ENCODE results near the gene CDH15. TPM values are rescaled to one million over a fixed set of nuclear protein-coding genes. Genes with fewer than 3 reads are reported as not detected.

Gene CDH15
- total RNA-seq, 5 donors from 2014 or later (not counting 1 experiment from before 2014, with no cell fraction given) = 0.19 TPM; not detected in 4

DNA sequence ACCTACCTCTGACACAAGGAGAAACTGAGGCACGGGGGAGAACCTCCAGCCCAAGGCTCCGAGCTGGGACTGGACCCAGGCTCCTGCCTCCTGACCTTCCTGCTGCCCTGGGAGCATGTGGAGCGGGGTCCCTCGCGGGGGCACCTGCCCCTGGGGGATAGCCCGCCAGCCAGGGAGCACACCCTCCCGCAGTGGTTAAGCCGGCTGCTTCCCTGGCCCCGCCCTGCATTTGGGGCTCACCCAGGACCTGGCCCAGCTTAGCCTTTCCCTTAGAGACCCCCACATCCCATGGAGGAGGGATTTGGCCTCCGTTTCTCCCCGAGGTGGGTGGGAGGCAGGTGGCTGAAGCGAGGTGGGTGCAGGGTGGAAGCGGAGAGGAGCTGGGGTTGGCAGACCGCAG is 1.8 kb upstream of the CDH15 start:
- Mint-ChIP-seq H3K4me1 (peaks cover 7 to 12% (median 10%) of the 10 kb centered on the region in 3 donors), H3K27ac (no peak overlapping the region), H3K36me3 (no peaks in the 10 kb centered on the region), H3K27me3 (peaks cover 0 to 3% of the 10 kb centered on the region in 2 donors), H3K4me3 (no peak overlapping the region), H3K9me3 (no peaks in the 10 kb centered on the region)
- DNase-seq (no peak), ATAC-seq (replicated peaks in 1 of 4) (no peak)
- Histone ChIP-seq H3K27me3 (replicated peaks in 1 of 2; ENCODE audit: control insufficient read depth in 2 of 2, extremely low read depth in 1 of 2, insufficient read depth in 2 of 2, low read length in 1 of 2) (peaks cover 0 to 48% of the 10 kb centered on the region in 2 experiments), H3K36me3 (ENCODE audit: control insufficient read depth in 2 of 2, extremely low read depth in 1 of 2, insufficient read depth in 1 of 2, low read length in 1 of 2) (no peaks in the 10 kb centered on the region), H3K4me3 (ENCODE audit: control insufficient read depth in 1 of 2, extremely low read depth in 1 of 2, low read length in 1 of 2) (no peak overlapping the region), H3K4me1 (ENCODE audit: control insufficient read depth in 1 of 2, extremely low read depth in 1 of 2, insufficient read depth in 2 of 2, low read length in 2 of 2) (peaks cover 10 to 37% of the 10 kb centered on the region in 2 experiments), H3K9me3 (no peaks in the 10 kb centered on the region), H3K27ac (ENCODE audit: low read length) (no peak overlapping the region)
- 70% methylated on average over 6 of the region's 14 CpGs for WGBS (ENCODE audit: insufficient coverage)
- CTCF ChIA-PET = interaction anchor here in 1 of 2 donors (0.5 kb wide), 1 partner anchor 600 kb away, joined by 5 read pairs; no protein-coding TSS in a partner anchor
- POLR2A ChIA-PET = no interaction called here

GRCh38 chr16:89170346-89171215 is 967 bp upstream of the CDH15 start:
- ChIA-PET CTCF (interaction anchor here (0.5 to 0.9 kb wide), 2 partner anchors 22 to 336 kb away, joined by 3 to 7 read pairs; no protein-coding TSS in a partner anchor), POLR2A (no interaction called here)
- Histone ChIP-seq H3K36me3 (ENCODE audit: control insufficient read depth in 2 of 2, extremely low read depth in 1 of 2, insufficient read depth in 1 of 2, low read length in 1 of 2) (no peaks in the 10 kb centered on the region), H3K4me1 (ENCODE audit: control insufficient read depth in 1 of 2, extremely low read depth in 1 of 2, insufficient read depth in 2 of 2, low read length in 2 of 2) (peaks cover 10 to 37% of the 10 kb centered on the region in 2 experiments), H3K4me3 (ENCODE audit: control insufficient read depth in 1 of 2, extremely low read depth in 1 of 2, low read length in 1 of 2) (peak overlapping the region; percentile 48 to 58), H3K9me3 (no peaks in the 10 kb centered on the region), H3K27ac (ENCODE audit: low read length) (no peak overlapping the region), H3K27me3 (replicated peaks in 1 of 2; ENCODE audit: control insufficient read depth in 2 of 2, extremely low read depth in 1 of 2, insufficient read depth in 2 of 2, low read length in 1 of 2) (peaks cover 0 to 51% of the 10 kb centered on the region in 2 experiments)
- Mint-ChIP-seq H3K27ac (no peak overlapping the region), H3K9me3 (no peaks in the 10 kb centered on the region), H3K27me3 (peaks cover 0 to 3% of the 10 kb centered on the region in 2 donors), H3K36me3 (no peaks in the 10 kb centered on the region), H3K4me1 (peaks cover 7 to 12% (median 10%) of the 10 kb centered on the region in 3 donors), H3K4me3 (peak overlapping the region; percentile 61 to 74 (median 66))
- DNase-seq (peak in 5 of 35 experiments; percentile 17 to 41 (median 26)), ATAC-seq (replicated peaks in 1 of 4) (peak in 2 of 4 experiments; percentile 0 to 1)
- WGBS (ENCODE audit: insufficient coverage) = 31% methylated on average over 27 of the region's 34 CpGs

GRCh38 chr16:89172171-89172527 is 601 bp downstream of the CDH15 start:
- Histone ChIP-seq H3K9me3 (no peaks in the 10 kb centered on the region), H3K27me3 (replicated peaks in 1 of 2; ENCODE audit: control insufficient read depth in 2 of 2, extremely low read depth in 1 of 2, insufficient read depth in 2 of 2, low read length in 1 of 2) (peaks cover 0 to 43% of the 10 kb centered on the region in 2 experiments), H3K4me1 (ENCODE audit: control insufficient read depth in 1 of 2, extremely low read depth in 1 of 2, insufficient read depth in 2 of 2, low read length in 2 of 2) (peaks cover 9 to 34% of the 10 kb centered on the region in 2 experiments), H3K4me3 (ENCODE audit: control insufficient read depth in 1 of 2, extremely low read depth in 1 of 2, low read length in 1 of 2) (no peak overlapping the region), H3K36me3 (ENCODE audit: control insufficient read depth in 2 of 2, extremely low read depth in 1 of 2, insufficient read depth in 1 of 2, low read length in 1 of 2) (no peaks in the 10 kb centered on the region), H3K27ac (ENCODE audit: low read length) (no peak overlapping the region)
- H3K36me3 Mint-ChIP-seq = no peaks in the 10 kb centered on the region
- 91% methylated on average over 9 of the region's 11 CpGs for WGBS (ENCODE audit: insufficient coverage)
- ATAC-seq (replicated peaks in 1 of 4) (no peak), DNase-seq (no peak)
- peaks cover 0 to 3% of the 10 kb centered on the region in 2 donors for H3K27me3 Mint-ChIP-seq
- H3K4me3 Mint-ChIP-seq = no peak overlapping the region
- no peak overlapping the region for H3K27ac Mint-ChIP-seq
- H3K9me3 Mint-ChIP-seq = no peaks in the 10 kb centered on the region
- POLR2A ChIA-PET = no interaction called here
- CTCF ChIA-PET = no interaction called here
- H3K4me1 Mint-ChIP-seq = peaks cover 7 to 12% (median 10%) of the 10 kb centered on the region in 3 donors

GRCh38 chr16:89172528-89173173 is 1.1 kb downstream of the CDH15 start:
- ChIA-PET CTCF (no interaction called here), POLR2A (no interaction called here)
- Mint-ChIP-seq H3K9me3 (no peaks in the 10 kb centered on the region), H3K4me3 (no peak overlapping the region), H3K27ac (no peak overlapping the region), H3K27me3 (peaks cover 0 to 3% of the 10 kb centered on the region in 2 donors), H3K4me1 (peaks cover 7 to 12% (median 10%) of the 10 kb centered on the region in 3 donors), H3K36me3 (no peaks in the 10 kb centered on the region)
- no peak overlapping the region for H3K4me3 ChIP-seq (ENCODE audit: control insufficient read depth in 1 of 2, extremely low read depth in 1 of 2, low read length in 1 of 2)
- WGBS (ENCODE audit: insufficient coverage) = 83% methylated on average over 6 of the region's 13 CpGs
- no peaks in the 10 kb centered on the region for H3K9me3 ChIP-seq
- H3K27me3 ChIP-seq (replicated peaks in 1 of 2; ENCODE audit: control insufficient read depth in 2 of 2, extremely low read depth in 1 of 2, insufficient read depth in 2 of 2, low read length in 1 of 2) = peaks cover 0 to 38% of the 10 kb centered on the region in 2 experiments
- no peaks in the 10 kb centered on the region for H3K36me3 ChIP-seq (ENCODE audit: control insufficient read depth in 2 of 2, extremely low read depth in 1 of 2, insufficient read depth in 1 of 2, low read length in 1 of 2)
- ATAC-seq (replicated peaks in 1 of 4) = no peak
- no peak for DNase-seq
- no peak overlapping the region for H3K27ac ChIP-seq (ENCODE audit: low read length)
- peaks cover 7 to 29% of the 10 kb centered on the region in 2 experiments for H3K4me1 ChIP-seq (ENCODE audit: control insufficient read depth in 1 of 2, extremely low read depth in 1 of 2, insufficient read depth in 2 of 2, low read length in 2 of 2)

GRCh38 chr16:89173174-89173921 is 1.8 kb downstream of the CDH15 start:
- peaks cover 0 to 3% of the 10 kb centered on the region in 2 donors for H3K27me3 Mint-ChIP-seq
- no peaks in the 10 kb centered on the region for H3K36me3 ChIP-seq (ENCODE audit: control insufficient read depth in 2 of 2, extremely low read depth in 1 of 2, insufficient read depth in 1 of 2, low read length in 1 of 2)
- no peak overlapping the region for H3K4me3 ChIP-seq (ENCODE audit: control insufficient read depth in 1 of 2, extremely low read depth in 1 of 2, low read length in 1 of 2)
- ATAC-seq (replicated peaks in 1 of 4) (no peak), DNase-seq (no peak)
- CTCF ChIA-PET = no interaction called here
- no peak overlapping the region for H3K4me3 Mint-ChIP-seq
- no peak overlapping the region for H3K27ac Mint-ChIP-seq
- 80% methylated on average over 3 of the region's 11 CpGs for WGBS (ENCODE audit: insufficient coverage)
- no peak overlapping the region for H3K27ac ChIP-seq (ENCODE audit: low read length)
- H3K4me1 Mint-ChIP-seq = peaks cover 7 to 11% (median 10%) of the 10 kb centered on the region in 3 donors
- peaks cover 0 to 31% of the 10 kb centered on the region in 2 experiments for H3K27me3 ChIP-seq (replicated peaks in 1 of 2; ENCODE audit: control insufficient read depth in 2 of 2, extremely low read depth in 1 of 2, insufficient read depth in 2 of 2, low read length in 1 of 2)
- H3K4me1 ChIP-seq (ENCODE audit: control insufficient read depth in 1 of 2, extremely low read depth in 1 of 2, insufficient read depth in 2 of 2, low read length in 2 of 2) = peaks cover 7 to 25% of the 10 kb centered on the region in 2 experiments
- POLR2A ChIA-PET = no interaction called here
- H3K36me3 Mint-ChIP-seq = no peaks in the 10 kb centered on the region
- H3K9me3 Mint-ChIP-seq = no peaks in the 10 kb centered on the region
- H3K9me3 ChIP-seq = no peaks in the 10 kb centered on the region

Data from T-cell (primary cell).